Mammary epithelial cell (primary cell): Measurements from ENCODE around the gene FZD10.

ENCODE experiments used
- EZH2 ChIP-seq: IDR thresholded peaks from 2 replicates; pipeline ENCODE4 v1.6.1; 2012; ENCODE audit warnings: low read length, inconsistent platforms, borderline replicate concordance
- TF ChIP-seq, protein P1 (sequence below), 2 donors: IDR thresholded peaks in 1 of 2; conservative IDR thresholded peaks in 1 of 2; 2 replicates each; pipeline ENCODE4 v1.5.1; 2011 to 2012; ENCODE audit warnings: inconsistent platforms in 2 of 2, low read length in 2 of 2, mild to moderate bottlenecking in 2 of 2, control low read depth in 1 of 2, low read depth in 1 of 2; ENCODE audit not compliant: insufficient read depth in 1 of 2; ENCODE audit errors: extremely low read depth in 1 of 2

DNA sequence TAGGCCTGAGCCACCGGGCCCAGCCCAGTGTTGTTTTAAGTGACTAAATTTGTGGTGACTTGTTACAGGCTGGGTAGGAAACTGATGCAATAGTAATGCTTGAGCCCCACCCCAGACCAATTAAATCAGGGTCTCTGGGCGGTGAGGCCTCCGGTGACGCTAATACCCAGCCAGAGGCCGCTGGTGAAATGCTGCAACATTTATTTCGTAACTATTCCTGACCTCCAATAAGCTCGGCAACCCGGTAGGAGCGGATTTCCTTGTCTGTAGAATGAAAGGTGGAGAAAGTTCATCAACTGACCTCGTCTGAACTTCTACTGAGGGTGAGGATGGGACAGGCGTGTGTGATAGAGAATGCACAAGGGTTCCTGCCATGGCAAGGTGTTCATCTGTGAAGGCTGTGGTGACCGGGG lies 42.3 kb downstream of the FZD10 start:
- TF ChIP-seq, protein P1, sequence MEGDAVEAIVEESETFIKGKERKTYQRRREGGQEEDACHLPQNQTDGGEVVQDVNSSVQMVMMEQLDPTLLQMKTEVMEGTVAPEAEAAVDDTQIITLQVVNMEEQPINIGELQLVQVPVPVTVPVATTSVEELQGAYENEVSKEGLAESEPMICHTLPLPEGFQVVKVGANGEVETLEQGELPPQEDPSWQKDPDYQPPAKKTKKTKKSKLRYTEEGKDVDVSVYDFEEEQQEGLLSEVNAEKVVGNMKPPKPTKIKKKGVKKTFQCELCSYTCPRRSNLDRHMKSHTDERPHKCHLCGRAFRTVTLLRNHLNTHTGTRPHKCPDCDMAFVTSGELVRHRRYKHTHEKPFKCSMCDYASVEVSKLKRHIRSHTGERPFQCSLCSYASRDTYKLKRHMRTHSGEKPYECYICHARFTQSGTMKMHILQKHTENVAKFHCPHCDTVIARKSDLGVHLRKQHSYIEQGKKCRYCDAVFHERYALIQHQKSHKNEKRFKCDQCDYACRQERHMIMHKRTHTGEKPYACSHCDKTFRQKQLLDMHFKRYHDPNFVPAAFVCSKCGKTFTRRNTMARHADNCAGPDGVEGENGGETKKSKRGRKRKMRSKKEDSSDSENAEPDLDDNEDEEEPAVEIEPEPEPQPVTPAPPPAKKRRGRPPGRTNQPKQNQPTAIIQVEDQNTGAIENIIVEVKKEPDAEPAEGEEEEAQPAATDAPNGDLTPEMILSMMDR (conservative IDR thresholded peaks at IDR 0.05 in 1 of 2, IDR thresholded peaks at IDR 0.05 in 1 of 2; ENCODE audit: extremely low read depth in 1 of 2, insufficient read depth in 1 of 2, low read depth in 1 of 2, low read length in 2 of 2) = no peak
- TF ChIP-seq EZH2 = no peak
